GM23338 (cell line): ENCODE results near the gene C1orf210. TPM values are rescaled to one million over a fixed set of nuclear protein-coding genes. Genes with fewer than 3 reads are reported as not detected.

Experiments
- NANOG ChIP-seq: IDR thresholded peaks from 2 replicates; pipeline ENCODE4 v1.6.1; 2016; ENCODE audit warnings: antibody characterized with exemption, borderline replicate concordance
- POLR2AphosphoS5 ChIP-seq: IDR thresholded peaks from 2 replicates; pipeline ENCODE4 v1.6.1; 2016; ENCODE audit warnings: antibody characterized with exemption, low read depth
- ZNF114 ChIP-seq: fragments of 250-450 bp; sonication (Bioruptor Pico); IDR thresholded peaks from 2 replicates; pipeline ENCODE4 v1.5.0; 2020; ENCODE audit warnings: mild to moderate bottlenecking, moderate library complexity
- ZNF331 ChIP-seq: fragments of 250-450 bp; sonication (Bioruptor Pico); IDR thresholded peaks from 2 replicates; pipeline ENCODE4 v1.5.0; 2020; ENCODE audit warnings: low read depth, mild to moderate bottlenecking, moderate library complexity
- polyA plus RNA-seq: library from polyadenylated mRNA; unstranded; fragments of >200 nt; fragmentation: Nextera tagmentation; extraction: Ambion mirVana; gene quantifications from 2 replicates; pipeline ENCODE4 v1.2.1, GENCODE V29; 2016
- total RNA-seq: library from RNA; depleted of rRNA; stranded (reverse); fragments of >200 nt; shearing (Covaris generic); gene quantifications from 2 replicates; pipeline ENCODE4 v1.2.3, GENCODE V29; 2014; rRNA removed
- TF ChIP-seq, protein P1 (sequence below): fragments of 250-450 bp; sonication (Bioruptor Pico); IDR thresholded peaks from 2 replicates; pipeline ENCODE4 v1.5.0; 2020; ENCODE audit warnings: mild to moderate bottlenecking, moderate library complexity
- TF ChIP-seq, protein P2 (sequence below): IDR thresholded peaks from one replicate; pipeline ENCODE4 v1.6.1; 2018; ENCODE audit warnings: antibody characterized with exemption; ENCODE audit not compliant: unreplicated experiment

The C1orf210 gene
- total and polyA plus RNA-seq, 2 experiments from 2014 or later, result 10.3 to 17.1 TPM

DNA sequence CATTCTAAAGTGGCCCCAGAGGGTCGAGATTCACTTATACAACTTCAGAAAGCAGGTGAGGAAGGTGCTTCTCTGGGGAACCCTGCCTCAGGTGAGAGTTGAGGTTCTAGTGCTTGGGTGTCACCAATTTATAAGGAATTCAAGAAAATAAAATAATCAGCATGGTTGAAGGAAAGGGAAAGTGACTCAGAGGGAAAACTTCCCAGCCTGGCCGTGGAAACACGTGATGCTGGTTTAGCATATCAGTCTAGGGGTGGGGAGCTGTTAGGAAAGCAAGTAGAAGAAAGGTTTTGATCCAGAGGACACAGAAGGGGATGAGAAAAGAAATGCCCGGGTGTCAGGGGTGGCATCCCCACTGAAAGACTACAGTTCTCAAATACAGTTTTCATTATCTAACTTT lies 53.3 kb downstream of the C1orf210 start (continued):
- TF ChIP-seq, protein P1, sequence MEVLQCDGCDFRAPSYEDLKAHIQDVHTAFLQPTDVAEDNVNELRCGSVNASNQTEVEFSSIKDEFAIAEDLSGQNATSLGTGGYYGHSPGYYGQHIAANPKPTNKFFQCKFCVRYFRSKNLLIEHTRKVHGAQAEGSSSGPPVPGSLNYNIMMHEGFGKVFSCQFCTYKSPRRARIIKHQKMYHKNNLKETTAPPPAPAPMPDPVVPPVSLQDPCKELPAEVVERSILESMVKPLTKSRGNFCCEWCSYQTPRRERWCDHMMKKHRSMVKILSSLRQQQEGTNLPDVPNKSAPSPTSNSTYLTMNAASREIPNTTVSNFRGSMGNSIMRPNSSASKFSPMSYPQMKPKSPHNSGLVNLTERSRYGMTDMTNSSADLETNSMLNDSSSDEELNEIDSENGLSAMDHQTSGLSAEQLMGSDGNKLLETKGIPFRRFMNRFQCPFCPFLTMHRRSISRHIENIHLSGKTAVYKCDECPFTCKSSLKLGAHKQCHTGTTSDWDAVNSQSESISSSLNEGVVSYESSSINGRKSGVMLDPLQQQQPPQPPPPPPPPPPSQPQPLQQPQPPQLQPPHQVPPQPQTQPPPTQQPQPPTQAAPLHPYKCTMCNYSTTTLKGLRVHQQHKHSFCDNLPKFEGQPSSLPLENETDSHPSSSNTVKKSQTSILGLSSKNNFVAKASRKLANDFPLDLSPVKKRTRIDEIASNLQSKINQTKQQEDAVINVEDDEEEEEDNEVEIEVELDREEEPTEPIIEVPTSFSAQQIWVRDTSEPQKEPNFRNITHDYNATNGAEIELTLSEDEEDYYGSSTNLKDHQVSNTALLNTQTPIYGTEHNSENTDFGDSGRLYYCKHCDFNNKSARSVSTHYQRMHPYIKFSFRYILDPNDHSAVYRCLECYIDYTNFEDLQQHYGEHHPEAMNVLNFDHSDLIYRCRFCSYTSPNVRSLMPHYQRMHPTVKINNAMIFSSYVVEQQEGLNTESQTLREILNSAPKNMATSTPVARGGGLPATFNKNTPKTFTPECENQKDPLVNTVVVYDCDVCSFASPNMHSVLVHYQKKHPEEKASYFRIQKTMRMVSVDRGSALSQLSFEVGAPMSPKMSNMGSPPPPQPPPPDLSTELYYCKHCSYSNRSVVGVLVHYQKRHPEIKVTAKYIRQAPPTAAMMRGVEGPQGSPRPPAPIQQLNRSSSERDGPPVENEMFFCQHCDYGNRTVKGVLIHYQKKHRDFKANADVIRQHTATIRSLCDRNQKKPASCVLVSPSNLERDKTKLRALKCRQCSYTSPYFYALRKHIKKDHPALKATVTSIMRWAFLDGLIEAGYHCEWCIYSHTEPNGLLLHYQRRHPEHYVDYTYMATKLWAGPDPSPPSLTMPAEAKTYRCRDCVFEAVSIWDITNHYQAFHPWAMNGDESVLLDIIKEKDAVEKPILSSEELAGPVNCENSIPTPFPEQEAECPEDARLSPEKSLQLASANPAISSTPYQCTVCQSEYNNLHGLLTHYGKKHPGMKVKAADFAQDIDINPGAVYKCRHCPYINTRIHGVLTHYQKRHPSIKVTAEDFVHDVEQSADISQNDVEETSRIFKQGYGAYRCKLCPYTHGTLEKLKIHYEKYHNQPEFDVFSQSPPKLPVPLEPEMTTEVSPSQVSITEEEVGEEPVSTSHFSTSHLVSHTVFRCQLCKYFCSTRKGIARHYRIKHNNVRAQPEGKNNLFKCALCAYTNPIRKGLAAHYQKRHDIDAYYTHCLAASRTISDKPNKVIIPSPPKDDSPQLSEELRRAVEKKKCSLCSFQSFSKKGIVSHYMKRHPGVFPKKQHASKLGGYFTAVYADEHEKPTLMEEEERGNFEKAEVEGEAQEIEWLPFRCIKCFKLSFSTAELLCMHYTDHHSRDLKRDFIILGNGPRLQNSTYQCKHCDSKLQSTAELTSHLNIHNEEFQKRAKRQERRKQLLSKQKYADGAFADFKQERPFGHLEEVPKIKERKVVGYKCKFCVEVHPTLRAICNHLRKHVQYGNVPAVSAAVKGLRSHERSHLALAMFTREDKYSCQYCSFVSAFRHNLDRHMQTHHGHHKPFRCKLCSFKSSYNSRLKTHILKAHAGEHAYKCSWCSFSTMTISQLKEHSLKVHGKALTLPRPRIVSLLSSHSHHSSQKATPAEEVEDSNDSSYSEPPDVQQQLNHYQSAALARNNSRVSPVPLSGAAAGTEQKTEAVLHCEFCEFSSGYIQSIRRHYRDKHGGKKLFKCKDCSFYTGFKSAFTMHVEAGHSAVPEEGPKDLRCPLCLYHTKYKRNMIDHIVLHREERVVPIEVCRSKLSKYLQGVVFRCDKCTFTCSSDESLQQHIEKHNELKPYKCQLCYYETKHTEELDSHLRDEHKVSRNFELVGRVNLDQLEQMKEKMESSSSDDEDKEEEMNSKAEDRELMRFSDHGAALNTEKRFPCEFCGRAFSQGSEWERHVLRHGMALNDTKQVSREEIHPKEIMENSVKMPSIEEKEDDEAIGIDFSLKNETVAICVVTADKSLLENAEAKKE (CRISPR knock-in tag), result no peak
- TF ChIP-seq ZNF331 (CRISPR knock-in tag), result no peak
- no peak for TF ChIP-seq ZNF114 (CRISPR knock-in tag)
- TF ChIP-seq POLR2AphosphoS5, result no peak
- no peak for TF ChIP-seq NANOG
- TF ChIP-seq, protein P2, sequence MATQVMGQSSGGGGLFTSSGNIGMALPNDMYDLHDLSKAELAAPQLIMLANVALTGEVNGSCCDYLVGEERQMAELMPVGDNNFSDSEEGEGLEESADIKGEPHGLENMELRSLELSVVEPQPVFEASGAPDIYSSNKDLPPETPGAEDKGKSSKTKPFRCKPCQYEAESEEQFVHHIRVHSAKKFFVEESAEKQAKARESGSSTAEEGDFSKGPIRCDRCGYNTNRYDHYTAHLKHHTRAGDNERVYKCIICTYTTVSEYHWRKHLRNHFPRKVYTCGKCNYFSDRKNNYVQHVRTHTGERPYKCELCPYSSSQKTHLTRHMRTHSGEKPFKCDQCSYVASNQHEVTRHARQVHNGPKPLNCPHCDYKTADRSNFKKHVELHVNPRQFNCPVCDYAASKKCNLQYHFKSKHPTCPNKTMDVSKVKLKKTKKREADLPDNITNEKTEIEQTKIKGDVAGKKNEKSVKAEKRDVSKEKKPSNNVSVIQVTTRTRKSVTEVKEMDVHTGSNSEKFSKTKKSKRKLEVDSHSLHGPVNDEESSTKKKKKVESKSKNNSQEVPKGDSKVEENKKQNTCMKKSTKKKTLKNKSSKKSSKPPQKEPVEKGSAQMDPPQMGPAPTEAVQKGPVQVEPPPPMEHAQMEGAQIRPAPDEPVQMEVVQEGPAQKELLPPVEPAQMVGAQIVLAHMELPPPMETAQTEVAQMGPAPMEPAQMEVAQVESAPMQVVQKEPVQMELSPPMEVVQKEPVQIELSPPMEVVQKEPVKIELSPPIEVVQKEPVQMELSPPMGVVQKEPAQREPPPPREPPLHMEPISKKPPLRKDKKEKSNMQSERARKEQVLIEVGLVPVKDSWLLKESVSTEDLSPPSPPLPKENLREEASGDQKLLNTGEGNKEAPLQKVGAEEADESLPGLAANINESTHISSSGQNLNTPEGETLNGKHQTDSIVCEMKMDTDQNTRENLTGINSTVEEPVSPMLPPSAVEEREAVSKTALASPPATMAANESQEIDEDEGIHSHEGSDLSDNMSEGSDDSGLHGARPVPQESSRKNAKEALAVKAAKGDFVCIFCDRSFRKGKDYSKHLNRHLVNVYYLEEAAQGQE, result no peak

Other genes starting within 250 kb of the C1orf210 start
- 116 and 130 TPM in 2 replicates for gene EBNA1BP2, start 113.3 kb downstream of the C1orf210 start, total RNA-seq
- gene EBNA1BP2, start 113.3 kb downstream of the C1orf210 start, polyA plus RNA-seq, result 226 and 249 TPM in 2 replicates
- gene CFAP57, start 113.3 kb downstream of the C1orf210 start, total RNA-seq, result 0.38 and 1.6 TPM in 2 replicates
- 0.37 and 0.45 TPM in 2 replicates for gene CFAP57, start 113.3 kb downstream of the C1orf210 start, polyA plus RNA-seq
- gene TMEM125, start 15.6 kb downstream of the C1orf210 start, total RNA-seq, result 31.4 and 39.3 TPM in 2 replicates
- 16.2 and 16.8 TPM in 2 replicates for gene TMEM125, start 15.6 kb downstream of the C1orf210 start, polyA plus RNA-seq
- gene TIE1, start 15.4 kb upstream of the C1orf210 start, total RNA-seq, result 1.5 and 2.3 TPM in 2 replicates
- 0.37 TPM in 2 replicates for gene TIE1, start 15.4 kb upstream of the C1orf210 start, polyA plus RNA-seq
- gene MPL, start 52.2 kb upstream of the C1orf210 start, total RNA-seq, result not detected in 2 replicates
- 0.54 TPM in 1 of 2 replicates, not detected in the other for gene MPL, start 52.2 kb upstream of the C1orf210 start, polyA plus RNA-seq
- 244 and 252 TPM in 2 replicates for gene CDC20, start 73.4 kb upstream of the C1orf210 start, total RNA-seq
- gene CDC20, start 73.4 kb upstream of the C1orf210 start, polyA plus RNA-seq, result 207 and 226 TPM in 2 replicates
- gene ELOVL1, start 82.4 kb upstream of the C1orf210 start, total RNA-seq, result 15.7 and 16.7 TPM in 2 replicates
- gene ELOVL1, start 82.4 kb upstream of the C1orf210 start, polyA plus RNA-seq, result 23.0 and 23.3 TPM in 2 replicates
- gene MED8, start 104.2 kb upstream of the C1orf210 start, total RNA-seq, result 16.6 and 17.6 TPM in 2 replicates
- gene MED8, start 104.2 kb upstream of the C1orf210 start, polyA plus RNA-seq, result 23.6 and 25.7 TPM in 2 replicates
- 11.8 and 16.1 TPM in 2 replicates for gene SZT2, start 104.3 kb upstream of the C1orf210 start, total RNA-seq
- gene SZT2, start 104.3 kb upstream of the C1orf210 start, polyA plus RNA-seq, result 3.8 and 4.1 TPM in 2 replicates
- 13.2 and 18.9 TPM in 2 replicates for gene HYI, start 168.3 kb upstream of the C1orf210 start, total RNA-seq
- gene HYI, start 168.3 kb upstream of the C1orf210 start, polyA plus RNA-seq, result 13.5 and 14.3 TPM in 2 replicates
- gene PTPRF, start 245.3 kb upstream of the C1orf210 start, total RNA-seq, result 154 and 173 TPM in 2 replicates
- 48.7 and 52.4 TPM in 2 replicates for gene PTPRF, start 245.3 kb upstream of the C1orf210 start, polyA plus RNA-seq